Measurements from ENCODE around the gene RGS7. TPM values are rescaled to one million over a fixed set of nuclear protein-coding genes. Genes with fewer than 3 reads are reported as not detected.

RGS7 gene
- polyA plus RNA-seq, 1 donor (not counting 4 experiments of a cell fraction or from before 2014, with no cell fraction given): not detected

GRCh38 chr1:241129207-241129960 lies 227.6 kb downstream of the RGS7 start:
- Histone ChIP-seq H3K4me3 (ENCODE audit: control insufficient read depth in 2 of 3, extremely low read depth in 1 of 3, insufficient read depth in 2 of 3, low read depth in 1 of 3, low read length in 3 of 3) (no peak overlapping the region), H3K9ac (ENCODE audit: control insufficient read depth, extremely low read depth, insufficient read depth, low read length) (no peak overlapping the region), H3K9me3 (ENCODE audit: control insufficient read depth, low read depth, low read length) (no peaks in the 10 kb centered on the region), H3K4me1 (ENCODE audit: control insufficient read depth, extremely low read depth, insufficient read depth, low read length) (no peaks in the 10 kb centered on the region), H3K36me3 (ENCODE audit: control insufficient read depth in 2 of 2, extremely low read depth in 1 of 2, insufficient read depth in 2 of 2, low read length in 2 of 2) (no peaks in the 10 kb centered on the region), H3K4me2 (ENCODE audit: control insufficient read depth, extremely low read depth, insufficient read depth, low read depth, low read length) (no peak overlapping the region), H3K27me3 (ENCODE audit: control insufficient read depth, extremely low read depth, insufficient read depth, low read length) (no peaks in the 10 kb centered on the region), H3K9me1 (ENCODE audit: control insufficient read depth, extremely low read depth, insufficient read depth, low read length) (no peaks in the 10 kb centered on the region), H3K27ac (ENCODE audit: control insufficient read depth, insufficient read depth, low read length) (no peak overlapping the region), H3K79me2 (ENCODE audit: control insufficient read depth, insufficient read depth, low read length) (no peaks in the 10 kb centered on the region), H4K20me1 (ENCODE audit: control insufficient read depth, extremely low read depth, insufficient read depth, low read length) (no peaks in the 10 kb centered on the region), H2AFZ (ENCODE audit: control insufficient read depth, low read length) (no peak overlapping the region)
- dilution Hi-C loops (cut with MboI; ENCODE audit: extremely low pct_ligation_motif_present, low sequenced_read_pairs): no loop called here
- no peak for FAIRE-seq
- DNase-seq (ENCODE audit: low read depth, low spot score): no peak
- no peak for TF ChIP-seq EZH2 (IDR thresholded peaks at IDR 0.05; ENCODE audit: low read length)
- no peak for TF ChIP-seq CTCF (optimal IDR thresholded peaks at IDR 0.05 in 1 of 3, IDR thresholded peaks at IDR 0.05 in 1 of 3, conservative IDR thresholded peaks at IDR 0.05 in 1 of 3; ENCODE audit: extremely low read depth in 1 of 3, insufficient read depth in 2 of 3, low read length in 3 of 3)

GRCh38 chr1:241125286-241125685 lies 231.7 kb downstream of the RGS7 start:
- no peaks in the 10 kb centered on the region for H3K9me1 ChIP-seq (ENCODE audit: control insufficient read depth, extremely low read depth, insufficient read depth, low read length)
- H3K36me3 ChIP-seq (ENCODE audit: control insufficient read depth in 2 of 2, extremely low read depth in 1 of 2, insufficient read depth in 2 of 2, low read length in 2 of 2): no peaks in the 10 kb centered on the region
- H3K9me3 ChIP-seq (ENCODE audit: control insufficient read depth, low read depth, low read length): no peaks in the 10 kb centered on the region
- FAIRE-seq: no peak
- no peak overlapping the region for H3K4me2 ChIP-seq (ENCODE audit: control insufficient read depth, extremely low read depth, insufficient read depth, low read depth, low read length)
- H3K27ac ChIP-seq (ENCODE audit: control insufficient read depth, insufficient read depth, low read length): no peak overlapping the region
- H3K27me3 ChIP-seq (ENCODE audit: control insufficient read depth, extremely low read depth, insufficient read depth, low read length): no peaks in the 10 kb centered on the region
- DNase-seq (ENCODE audit: low read depth, low spot score): no peak
- no peaks in the 10 kb centered on the region for H4K20me1 ChIP-seq (ENCODE audit: control insufficient read depth, extremely low read depth, insufficient read depth, low read length)
- no peaks in the 10 kb centered on the region for H3K79me2 ChIP-seq (ENCODE audit: control insufficient read depth, insufficient read depth, low read length)
- no peaks in the 10 kb centered on the region for H3K4me1 ChIP-seq (ENCODE audit: control insufficient read depth, extremely low read depth, insufficient read depth, low read length)
- TF ChIP-seq EZH2 (IDR thresholded peaks at IDR 0.05; ENCODE audit: low read length) (no peak), CTCF (optimal IDR thresholded peaks at IDR 0.05 in 1 of 3, IDR thresholded peaks at IDR 0.05 in 1 of 3, conservative IDR thresholded peaks at IDR 0.05 in 1 of 3; ENCODE audit: extremely low read depth in 1 of 3, insufficient read depth in 2 of 3, low read length in 3 of 3) (no peak)
- no peak overlapping the region for H3K9ac ChIP-seq (ENCODE audit: control insufficient read depth, extremely low read depth, insufficient read depth, low read length)
- dilution Hi-C loops (cut with MboI; ENCODE audit: extremely low pct_ligation_motif_present, low sequenced_read_pairs): no loop called here
- H2AFZ ChIP-seq (ENCODE audit: control insufficient read depth, low read length): no peak overlapping the region
- H3K4me3 ChIP-seq (ENCODE audit: control insufficient read depth in 2 of 3, extremely low read depth in 1 of 3, insufficient read depth in 2 of 3, low read depth in 1 of 3, low read length in 3 of 3): no peak overlapping the region

Measured in keratinocyte (primary cell).